Astrocyte (in vitro differentiated cells and primary cell): ENCODE measurements around the gene CNOT10.

Experiments
- CTCF ChIP-seq: IDR thresholded peaks from 2 replicates; pipeline ENCODE4 v1.5.1; 2011; ENCODE audit warnings: low read depth, mild to moderate bottlenecking, inconsistent platforms, low read length, moderate library complexity; ENCODE audit not compliant: insufficient read depth
- EZH2 ChIP-seq: IDR thresholded peaks from 2 replicates; pipeline ENCODE4 v1.6.1; 2012; ENCODE audit warnings: mild to moderate bottlenecking, low read length, inconsistent platforms; ENCODE audit not compliant: insufficient read depth

GRCh38 chr3:32700244-32700643 is 15.3 kb downstream of the CNOT10 start:
- TF ChIP-seq CTCF, result no peak
- no peak for TF ChIP-seq EZH2
